SK-N-SH (cell line): ENCODE data around the gene ZMYM2. TPM values are rescaled to one million over a fixed set of nuclear protein-coding genes. Genes with fewer than 3 reads are reported as not detected.

ENCODE experiments used
- CTCF ChIA-PET: fragments of 300-600, 350-600 bp; formaldehyde crosslinking; extraction: SDS; loops from one replicate; lab custom pipeline; 2021; lab: Yijun Ruan, JAX
- POLR2A ChIA-PET: fragments of 350-600 bp; sonication (Branson Sonifier 250); formaldehyde crosslinking; extraction: SDS; loops from one replicate; lab custom pipeline; 2020; ENCODE audit warnings: antibody characterized with exemption, inconsistent platforms; lab: Yijun Ruan, JAX
- DNase-seq: peaks from one replicate; pipeline ENCODE4 v3.0.0; 2012
- H2AFZ ChIP-seq: fragments of 200-600 bp; sonication (generic); 2 replicates; pipeline ENCODE4 v1.8.1; 2016; ENCODE audit warnings: antibody characterized with exemption, mild to moderate bottlenecking, low read depth
- H3F3A ChIP-seq: fragments of 200-600 bp; sonication (generic); replicated peaks from 2 replicates; pipeline ENCODE3; 2016; ENCODE audit warnings: antibody characterized with exemption, mild to moderate bottlenecking; ENCODE audit not compliant: insufficient read depth
- H3K27ac ChIP-seq, 2 experiments: fragments of 200-500 bp in 1 of 2; fragments of 200-600 bp in 1 of 2; sonication (Bioruptor generic) in 1 of 2; sonication (generic), shearing (Covaris generic) in 1 of 2; 2 replicates each; pipeline versions ENCODE4 v1.5.1 to v1.6.1; 2014 to 2016; ENCODE audit warnings: low read depth in 2 of 2, inconsistent platforms in 1 of 2, low read length in 1 of 2, mild to moderate bottlenecking in 1 of 2, mixed read lengths in 1 of 2
- H3K27me3 ChIP-seq: fragments of 200-600 bp; sonication (generic), shearing (Covaris generic); 2 replicates; pipeline ENCODE4 v1.6.1; 2016; ENCODE audit warnings: mixed run types; ENCODE audit not compliant: insufficient read depth
- H3K36me3 ChIP-seq, 2 experiments: fragments of 200-500 bp in 1 of 2; fragments of 200-600 bp in 1 of 2; sonication (Bioruptor generic) in 1 of 2; sonication (generic) in 1 of 2; replicated peaks in 1 of 2; 2 replicates each; pipeline versions ENCODE3 to v1.5.1; 2014 to 2016; ENCODE audit warnings: low read length in 1 of 2, mild to moderate bottlenecking in 1 of 2; ENCODE audit not compliant: insufficient read depth in 2 of 2, control insufficient read depth in 1 of 2
- H3K4me1 ChIP-seq, 2 experiments: fragments of 200-500 bp in 1 of 2; fragments of 200-600 bp in 1 of 2; sonication (Bioruptor generic) in 1 of 2; sonication (generic), shearing (Covaris generic) in 1 of 2; 2 replicates each; pipeline versions ENCODE4 v1.5.1 to v1.6.1; 2014 to 2016; ENCODE audit warnings: low read depth in 1 of 2, low read length in 1 of 2, mixed run types in 1 of 2; ENCODE audit not compliant: insufficient read depth in 2 of 2, control insufficient read depth in 1 of 2
- H3K4me2 ChIP-seq: fragments of 200-600 bp; sonication (generic), shearing (Covaris generic); 2 replicates; pipeline ENCODE4 v1.6.1; 2017; ENCODE audit warnings: mixed run types
- H3K4me3 ChIP-seq, 2 experiments: fragments of 200-500 bp in 1 of 2; fragments of 200-600 bp in 1 of 2; sonication (Bioruptor generic) in 1 of 2; sonication (generic), shearing (Covaris generic) in 1 of 2; 2 replicates each; pipeline versions ENCODE4 v1.5.1 to v1.8.1; 2014 to 2016; ENCODE audit warnings: low read depth in 2 of 2, inconsistent platforms in 1 of 2, low read length in 1 of 2, mild to moderate bottlenecking in 1 of 2, mixed read lengths in 1 of 2, moderate library complexity in 1 of 2
- H3K79me2 ChIP-seq: fragments of 200-600 bp; sonication (generic); 2 replicates; pipeline ENCODE4 v1.8.1; 2017; ENCODE audit warnings: mild to moderate bottlenecking; ENCODE audit not compliant: insufficient read depth
- H3K9ac ChIP-seq: fragments of 200-600 bp; sonication (generic); 2 replicates; pipeline ENCODE4 v1.6.1; 2017; ENCODE audit warnings: mixed run types
- H3K9me2 ChIP-seq: fragments of 200-600 bp; sonication (generic); 2 replicates; pipeline ENCODE4 v1.6.1; 2017; ENCODE audit warnings: mixed run types
- H3K9me3 ChIP-seq: fragments of 200-600 bp; sonication (generic); 2 replicates; pipeline ENCODE4 v1.6.1; 2017; ENCODE audit warnings: mixed run types, mild to moderate bottlenecking, moderate library complexity
- H4K20me1 ChIP-seq: fragments of 200-600 bp; sonication (generic); 2 replicates; pipeline ENCODE4 v1.6.1; 2017; ENCODE audit warnings: mild to moderate bottlenecking, mixed run types; ENCODE audit not compliant: insufficient read depth
- CHD2 ChIP-seq: fragments of 150-350 bp; IDR thresholded peaks from 2 replicates; pipeline ENCODE4 v1.6.1; 2018; ENCODE audit warnings: low read length; ENCODE audit not compliant: partially characterized antibody
- CTCF ChIP-seq: fragments of 200-600 bp; sonication (generic); IDR thresholded peaks from 2 replicates; pipeline ENCODE4 v1.6.1; 2017; ENCODE audit warnings: antibody characterized with exemption, mild to moderate bottlenecking, moderate library complexity
- ELF1 ChIP-seq: IDR thresholded peaks from 2 replicates; pipeline ENCODE4 v1.4.0; 2012
- EZH2phosphoT487 ChIP-seq: fragments of 200-600 bp; sonication (generic); IDR thresholded peaks from 2 replicates; pipeline ENCODE4 v1.6.1; 2017; ENCODE audit warnings: low read depth, mixed run types, mild to moderate bottlenecking, antibody characterized with exemption, moderate library complexity, borderline replicate concordance
- FOSL2 ChIP-seq: IDR thresholded peaks from 2 replicates; pipeline ENCODE4 v1.4.0; 2012; ENCODE audit warnings: low read depth, mild to moderate bottlenecking, moderate library complexity, borderline replicate concordance
- FOXJ3 ChIP-seq: sonication (generic); formaldehyde crosslinking; IDR thresholded peaks from 2 replicates; pipeline ENCODE4 v1.5.1; 2020; ENCODE audit warnings: mild to moderate bottlenecking, missing genetic modification reagents
- FOXM1 ChIP-seq: IDR thresholded peaks from 2 replicates; pipeline ENCODE4 v1.4.0; 2012; ENCODE audit warnings: low read depth, mild to moderate bottlenecking
- GABPA ChIP-seq: IDR thresholded peaks from 2 replicates; pipeline ENCODE4 v1.4.0; 2012; ENCODE audit warnings: low read depth, mild to moderate bottlenecking
- JUND ChIP-seq: IDR thresholded peaks from 2 replicates; pipeline ENCODE4 v1.4.0; 2012
- MAX ChIP-seq: IDR thresholded peaks from 2 replicates; pipeline ENCODE4 v1.4.0; 2012; ENCODE audit warnings: low read depth
- MXI1 ChIP-seq: IDR thresholded peaks from 2 replicates; pipeline ENCODE4 v1.6.1; 2012; ENCODE audit warnings: mild to moderate bottlenecking, low read depth, low read length, improper control_type of control experiment
- NFIC ChIP-seq: IDR thresholded peaks from 2 replicates; pipeline ENCODE4 v1.4.0; 2012; ENCODE audit warnings: borderline replicate concordance
- NRF1 ChIP-seq: IDR thresholded peaks from 2 replicates; pipeline ENCODE4 v1.6.1; 2012; ENCODE audit warnings: low read depth, mild to moderate bottlenecking, low read length
- PBX3 ChIP-seq: IDR thresholded peaks from 2 replicates; pipeline ENCODE4; 2012
- POLR2AphosphoS5 ChIP-seq: IDR thresholded peaks from 2 replicates; pipeline ENCODE4 v1.6.1; 2012; ENCODE audit warnings: low read depth, low read length
- RCOR1 ChIP-seq: fragments of 150-350 bp; IDR thresholded peaks from 2 replicates; pipeline ENCODE4 v1.6.1; 2017; ENCODE audit warnings: antibody characterized with exemption, low read length
- RFX5 ChIP-seq: IDR thresholded peaks from 2 replicates; pipeline ENCODE4 v1.6.1; 2012; ENCODE audit warnings: mild to moderate bottlenecking, improper control_type of control experiment, low read length
- TAF1 ChIP-seq: IDR thresholded peaks from 2 replicates; pipeline ENCODE4 v1.6.1; 2012; ENCODE audit warnings: low read depth, mild to moderate bottlenecking, low read length, moderate library complexity, borderline replicate concordance
- TEAD4 ChIP-seq: IDR thresholded peaks from 2 replicates; pipeline ENCODE4 v1.4.0; 2012; ENCODE audit warnings: mild to moderate bottlenecking, borderline replicate concordance; ENCODE audit not compliant: insufficient read depth
- WGBS: methylation state at CpG from one replicate; pipeline ENCODE4 v1.1.6; 2017; ENCODE audit warnings: low lambda C conversion rate; 5-methylcytosine and 5-hydroxymethylcytosine counted together
- polyA plus RNA-seq, 3 experiments: library from polyadenylated mRNA; depleted of rRNA; stranded (reverse); fragments of >200 nt; gene quantifications; 2 replicates each; pipeline ENCODE4 v1.2.3, GENCODE V29; 2012

ZMYM2 gene
- polyA plus RNA-seq, 1 of the 3 experiments (the other 2 are of a cell fraction), result 11.5 TPM

GRCh38 chr13:20051366-20051765 lies 92.8 kb downstream of the ZMYM2 start:
- H4K20me1 ChIP-seq, result peaks cover 4% of the 10 kb centered on the region; the same call in 1 of the 2 replicates
- no peaks in the 10 kb centered on the region for H3K9me3 ChIP-seq
- DNase-seq, result no peak
- H3K4me1 ChIP-seq, result no peaks in the 10 kb centered on the region
- H3K9me2 ChIP-seq, result no peaks in the 10 kb centered on the region; the same call in 1 of the 2 replicates
- H3K27ac ChIP-seq, result no peak overlapping the region
- POLR2A ChIA-PET, result no interaction called here
- no peak for TF ChIP-seq PBX3
- H3K9ac ChIP-seq, result no peak overlapping the region
- H3K27me3 ChIP-seq, result no peaks in the 10 kb centered on the region
- H3K36me3 ChIP-seq, result peaks cover 65 to 69% of the 10 kb centered on the region in 2 experiments
- H3K79me2 ChIP-seq, result no peaks in the 10 kb centered on the region; the same call in 1 of the 2 replicates
- no peak overlapping the region for H3K4me2 ChIP-seq
- CTCF ChIA-PET, result interaction anchor here (1.0 to 1.3 kb wide), 2 partner anchors 14 to 16 kb away, joined by 3 read pairs; no protein-coding TSS in a partner anchor
- 81% methylated on average over 6 of the region's 6 CpGs for WGBS
- H3K4me3 ChIP-seq, result no peak overlapping the region
- peaks cover 13% of the 10 kb centered on the region for H3F3A ChIP-seq
- H2AFZ ChIP-seq, result no peak overlapping the region

GRCh38 chr13:20053016-20053415 lies 94.5 kb downstream of the ZMYM2 start:
- H3K4me1 ChIP-seq, result no peaks in the 10 kb centered on the region
- 95% methylated on average over 3 of the region's 3 CpGs for WGBS
- no peak overlapping the region for H2AFZ ChIP-seq
- CTCF ChIA-PET, result no interaction called here
- no peak overlapping the region for H3K4me3 ChIP-seq
- no peaks in the 10 kb centered on the region for H3K79me2 ChIP-seq
- H3K4me2 ChIP-seq, result no peak overlapping the region
- POLR2A ChIA-PET, result no interaction called here
- H3K27ac ChIP-seq, result no peak overlapping the region
- H3K9me2 ChIP-seq, result no peaks in the 10 kb centered on the region
- peaks cover 73 to 77% of the 10 kb centered on the region in 2 experiments for H3K36me3 ChIP-seq
- TF ChIP-seq TEAD4, result no peak
- TF ChIP-seq NRF1, result no peak
- no peak for TF ChIP-seq NFIC
- TF ChIP-seq CHD2, result no peak
- no peak for TF ChIP-seq MXI1
- TF ChIP-seq CTCF, result no peak
- no peak for TF ChIP-seq GABPA
- no peak for TF ChIP-seq FOXJ3 (CRISPR knock-in tag)
- no peak for TF ChIP-seq FOSL2
- TF ChIP-seq RCOR1, result no peak
- TF ChIP-seq FOXM1, result no peak
- TF ChIP-seq ELF1, result no peak
- no peak for TF ChIP-seq PBX3
- no peak for TF ChIP-seq POLR2AphosphoS5
- no peak for TF ChIP-seq TAF1
- TF ChIP-seq JUND, result no peak
- no peak for TF ChIP-seq EZH2phosphoT487
- no peak for TF ChIP-seq RFX5
- TF ChIP-seq MAX, result no peak
- H3F3A ChIP-seq, result peaks cover 8% of the 10 kb centered on the region
- no peak overlapping the region for H3K9ac ChIP-seq
- H3K9me3 ChIP-seq, result no peaks in the 10 kb centered on the region
- peaks cover 4% of the 10 kb centered on the region; the same call in 1 of the 2 replicates for H4K20me1 ChIP-seq
- H3K27me3 ChIP-seq, result no peaks in the 10 kb centered on the region
- DNase-seq, result no peak
